GM18907 (cell line): ENCODE data around the gene USP1.

Experiments
- ATAC-seq: cut with Tn5 transposase; IDR thresholded peaks from one replicate; pipeline ENCODE4 v1.9.1; 2021; ENCODE audit warnings: mild to moderate bottlenecking, moderate library complexity; ENCODE audit not compliant: unreplicated experiment

Gene USP1

DNA sequence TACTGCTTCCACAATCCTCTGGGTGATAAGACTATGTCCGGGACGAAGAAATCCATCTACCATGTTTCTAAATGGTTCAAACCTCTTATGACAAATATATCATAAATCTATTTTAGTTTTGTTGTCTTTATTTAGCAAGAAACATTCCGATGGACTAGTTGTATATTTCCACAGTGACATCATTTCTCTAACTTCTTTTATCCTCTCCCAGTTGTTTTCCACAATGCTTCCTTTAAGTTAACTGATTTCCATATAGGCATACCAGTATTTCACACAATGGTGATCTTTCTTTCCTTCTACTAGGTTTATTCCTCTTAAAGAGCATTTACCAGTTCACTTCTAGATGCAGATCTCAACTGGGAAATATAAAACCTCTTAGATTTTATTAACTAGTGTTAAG is 44.8 kb downstream of the USP1 start:
- ATAC-seq, result no peak

DNA sequence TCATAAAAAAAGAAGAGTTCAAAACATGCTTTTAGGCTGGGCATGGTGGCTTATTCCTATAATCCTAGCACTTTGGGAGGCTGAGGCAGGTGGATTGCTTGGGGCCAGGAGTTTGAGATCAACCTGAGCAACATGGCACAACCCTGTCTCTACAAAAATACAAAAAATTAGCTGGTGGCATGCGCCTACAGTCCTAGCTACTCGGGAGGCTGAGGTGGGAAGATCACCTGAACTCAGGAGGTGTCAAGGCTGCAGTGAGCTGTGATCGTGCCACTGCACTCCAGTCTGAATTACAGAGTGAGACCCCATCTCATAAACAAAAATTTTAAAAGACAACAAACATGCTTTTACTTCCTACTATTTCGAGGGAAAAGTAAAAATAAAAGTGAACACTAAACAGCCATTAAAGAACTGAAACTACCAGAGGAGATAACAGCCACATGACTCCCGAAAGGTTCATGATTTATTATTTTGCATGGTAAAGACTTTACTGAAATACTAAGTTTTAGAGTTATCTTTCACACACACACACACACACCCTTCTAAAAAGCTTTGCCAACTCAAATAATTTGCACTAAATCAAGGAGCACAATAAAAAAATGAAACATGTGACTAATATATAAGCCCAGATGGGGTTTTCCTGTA is 48.1 kb downstream of the USP1 start:
- ATAC-seq, result no peak

DNA sequence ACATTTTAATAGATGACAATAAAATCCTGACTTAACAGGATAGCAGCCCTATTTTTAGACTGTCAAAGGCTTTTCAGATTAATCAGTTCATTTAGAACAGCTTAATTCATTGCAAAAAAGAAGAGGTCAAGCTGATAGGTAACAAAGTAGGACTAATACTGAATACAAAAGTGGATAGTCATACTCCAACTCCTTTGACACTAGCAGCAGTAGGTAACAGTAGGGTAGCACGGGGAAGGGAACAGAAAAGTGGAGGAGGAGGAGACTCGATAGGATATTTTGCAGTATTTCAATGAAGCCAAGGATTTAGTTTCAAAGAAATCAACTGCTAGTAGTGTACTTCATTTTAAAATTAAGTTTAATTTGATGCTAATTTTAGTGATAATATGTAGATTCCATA is 51.1 kb downstream of the USP1 start:
- ATAC-seq, result no peak

DNA sequence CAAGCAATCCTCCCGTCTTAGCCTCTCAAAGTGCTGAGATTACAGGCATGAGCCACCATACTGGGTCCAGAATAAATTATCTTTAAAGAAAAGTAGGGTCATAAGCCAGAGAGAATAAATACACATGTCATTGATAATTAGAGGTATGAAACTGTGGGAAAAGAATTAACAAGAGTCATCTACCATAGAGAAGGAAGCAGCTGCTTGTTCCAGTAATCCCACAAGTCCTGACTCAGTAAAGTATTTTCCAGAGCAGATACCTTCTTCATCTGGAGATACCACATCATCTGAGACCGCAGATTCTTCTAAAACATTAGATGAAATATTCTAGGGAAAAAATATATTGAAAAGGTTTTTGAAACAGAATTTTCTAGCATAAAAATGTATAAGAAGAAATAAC is 55.7 kb downstream of the USP1 start:
- no peak for ATAC-seq

DNA sequence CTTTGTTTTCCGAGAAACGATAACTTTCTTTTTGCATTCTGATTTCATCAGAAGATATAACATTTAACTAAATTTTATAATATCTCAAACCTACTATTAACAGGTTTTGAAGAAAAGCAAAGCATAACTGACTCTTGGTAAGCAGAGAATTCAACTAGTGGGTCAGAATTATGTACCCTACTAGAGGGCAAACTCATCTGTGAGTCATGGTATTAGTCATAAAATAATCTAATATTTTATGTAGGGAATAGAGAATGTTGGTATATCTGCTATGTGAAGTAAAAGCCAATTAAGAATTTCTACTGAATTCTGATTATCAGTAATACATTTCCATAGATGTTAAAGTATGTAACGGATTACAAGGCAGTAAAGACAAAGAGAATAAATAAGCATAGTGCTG is 56.8 kb downstream of the USP1 start:
- ATAC-seq, result no peak

DNA sequence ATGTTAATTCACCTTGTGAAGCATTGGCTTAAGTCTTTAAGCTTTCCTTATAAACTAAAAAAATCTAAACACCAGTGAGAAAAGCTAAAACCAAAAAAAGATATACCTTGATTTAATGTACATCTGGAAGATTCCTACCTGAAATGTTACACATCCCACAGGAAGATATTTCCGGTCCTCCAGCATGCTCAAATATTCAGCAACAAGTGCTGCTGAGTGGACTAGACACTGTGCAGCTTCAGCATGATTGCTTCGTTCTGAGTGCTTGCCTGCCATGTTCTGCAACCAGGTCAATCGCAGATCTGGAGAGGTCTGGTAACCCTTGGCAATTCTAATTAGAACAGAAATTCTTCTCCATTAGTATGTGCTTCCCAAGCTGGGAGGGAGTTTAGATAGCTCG is 57.3 kb downstream of the USP1 start:
- no peak for ATAC-seq

DNA sequence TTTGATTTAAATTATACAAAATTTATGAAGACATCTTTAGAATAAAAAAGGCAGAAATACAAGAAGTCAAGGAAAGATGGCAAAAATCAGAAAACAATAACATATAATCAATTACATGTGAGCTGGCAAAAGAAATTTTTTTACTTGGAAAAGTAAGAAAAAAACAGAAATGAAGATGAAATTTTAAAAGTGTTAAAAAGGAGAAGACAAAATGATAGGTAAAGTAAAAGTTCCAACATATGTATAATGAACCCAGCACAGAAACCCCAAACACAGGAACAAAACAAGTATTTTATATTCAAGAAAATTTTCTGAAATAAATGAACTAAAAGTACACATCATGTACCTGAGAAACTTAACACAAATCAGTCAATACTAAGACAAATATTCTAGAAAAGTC is 63.4 kb downstream of the USP1 start:
- ATAC-seq, result no peak
